ENCODE measurements around the gene SLC46A3. TPM values are rescaled to one million over a fixed set of nuclear protein-coding genes. Genes with fewer than 3 reads are reported as not detected.
A peak's percentile ranks its signal among the peaks of the same experiment; 100 is the strongest.

SLC46A3 gene
- total and polyA plus RNA-seq, 2 of the 13 experiments (the other 11 are each of a cell fraction or from before 2014, with no cell fraction given) = not detected

DNA sequence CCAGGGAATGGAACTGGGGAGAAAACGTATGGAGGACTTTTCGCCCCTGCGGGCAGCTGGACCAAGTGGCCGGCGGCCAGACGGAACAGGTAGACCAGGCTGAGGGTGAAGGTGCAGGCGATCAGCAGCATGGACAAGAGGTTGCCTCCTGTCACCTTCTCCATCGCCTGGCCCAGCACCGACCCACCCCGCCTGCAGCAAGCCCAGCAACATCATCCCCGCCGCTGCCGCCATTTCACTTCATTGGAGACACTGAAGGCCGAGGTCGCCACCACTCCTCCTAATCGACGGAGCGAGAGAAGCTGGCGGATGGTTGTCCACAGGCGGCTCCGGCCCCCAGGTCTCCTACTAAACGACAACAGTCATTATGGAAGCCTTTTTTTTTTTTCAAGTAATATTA lies 5.0 kb upstream of the SLC46A3 start (continued):
- TF ChIP-seq, protein P1, sequence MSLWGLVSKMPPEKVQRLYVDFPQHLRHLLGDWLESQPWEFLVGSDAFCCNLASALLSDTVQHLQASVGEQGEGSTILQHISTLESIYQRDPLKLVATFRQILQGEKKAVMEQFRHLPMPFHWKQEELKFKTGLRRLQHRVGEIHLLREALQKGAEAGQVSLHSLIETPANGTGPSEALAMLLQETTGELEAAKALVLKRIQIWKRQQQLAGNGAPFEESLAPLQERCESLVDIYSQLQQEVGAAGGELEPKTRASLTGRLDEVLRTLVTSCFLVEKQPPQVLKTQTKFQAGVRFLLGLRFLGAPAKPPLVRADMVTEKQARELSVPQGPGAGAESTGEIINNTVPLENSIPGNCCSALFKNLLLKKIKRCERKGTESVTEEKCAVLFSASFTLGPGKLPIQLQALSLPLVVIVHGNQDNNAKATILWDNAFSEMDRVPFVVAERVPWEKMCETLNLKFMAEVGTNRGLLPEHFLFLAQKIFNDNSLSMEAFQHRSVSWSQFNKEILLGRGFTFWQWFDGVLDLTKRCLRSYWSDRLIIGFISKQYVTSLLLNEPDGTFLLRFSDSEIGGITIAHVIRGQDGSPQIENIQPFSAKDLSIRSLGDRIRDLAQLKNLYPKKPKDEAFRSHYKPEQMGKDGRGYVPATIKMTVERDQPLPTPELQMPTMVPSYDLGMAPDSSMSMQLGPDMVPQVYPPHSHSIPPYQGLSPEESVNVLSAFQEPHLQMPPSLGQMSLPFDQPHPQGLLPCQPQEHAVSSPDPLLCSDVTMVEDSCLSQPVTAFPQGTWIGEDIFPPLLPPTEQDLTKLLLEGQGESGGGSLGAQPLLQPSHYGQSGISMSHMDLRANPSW (CRISPR knock-in tag; IDR thresholded peaks at IDR 0.05; ENCODE audit: borderline replicate concordance) = no peak
- TF ChIP-seq, protein P2, sequence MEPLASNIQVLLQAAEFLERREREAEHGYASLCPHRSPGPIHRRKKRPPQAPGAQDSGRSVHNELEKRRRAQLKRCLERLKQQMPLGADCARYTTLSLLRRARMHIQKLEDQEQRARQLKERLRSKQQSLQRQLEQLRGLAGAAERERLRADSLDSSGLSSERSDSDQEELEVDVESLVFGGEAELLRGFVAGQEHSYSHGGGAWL (CRISPR knock-in tag; IDR thresholded peaks at IDR 0.05) = no peak
- TF ChIP-seq RFX3 (CRISPR knock-in tag; IDR thresholded peaks at IDR 0.05) (no peak), TMF1 (CRISPR knock-in tag; IDR thresholded peaks at IDR 0.05; ENCODE audit: low read depth) (no peak)

- TF ChIP-seq CREB1 (IDR thresholded peaks at IDR 0.05) = peak; percentile 75
- TF ChIP-seq CREB1 (CRISPR knock-in tag; IDR thresholded peaks at IDR 0.05) = no peak
- TF ChIP-seq HOXD1 (CRISPR knock-in tag; IDR thresholded peaks at IDR 0.05) = no peak
- no peak for TF ChIP-seq ZEB1 (IDR thresholded peaks at IDR 0.05; ENCODE audit: insufficient replicate concordance, low read depth)
- Histone ChIP-seq H3K9ac (ENCODE audit: insufficient read depth, low read depth, low read length) (no peak overlapping the region), H3K27me3 (ENCODE audit: control insufficient read depth in 1 of 2, insufficient read depth in 2 of 2, low read length in 2 of 2) (0 out of 5 replicates have a peak, but pooled peaks cover 0 to 2% of the 10 kb centered on the region in 2 experiments), H3K9me3 (ENCODE audit: low read length) (no peaks in the 10 kb centered on the region), H2AFZ (ENCODE audit: low read length) (no peak overlapping the region), H3K36me3 (replicated peaks in 1 of 2; ENCODE audit: control insufficient read depth in 1 of 2, insufficient read depth in 2 of 2, low read length in 2 of 2) (no peaks in the 10 kb centered on the region), H3K27ac (ENCODE audit: extremely low read length, insufficient read depth, low read length) (no peak overlapping the region), H4K20me1 (ENCODE audit: insufficient read depth, low read length) (no peaks in the 10 kb centered on the region), H3K79me2 (ENCODE audit: insufficient read depth, low read length) (no peaks in the 10 kb centered on the region), H3K4me2 (ENCODE audit: low read depth, low read length) (no peak overlapping the region), H3K4me1 (ENCODE audit: insufficient read depth, low read length) (no peaks in the 10 kb centered on the region), H3K4me3 (replicated peaks in 1 of 3; ENCODE audit: insufficient read depth in 1 of 3, low read depth in 2 of 3, low read length in 3 of 3) (no peak overlapping the region)
- no peak for FAIRE-seq
- POLR2A ChIA-PET = no interaction called here
- no peak for ATAC-seq
- DNase-seq (ENCODE audit: low spot score) = no peak
- BruUV-seq (replicated peaks) = no TSS peak
- in situ Hi-C loops (cut with HindIII; ENCODE audit: extremely low pct_ligation_motif_present, low pct_unique_long_range_greater_than_20kb) (no loop called here), intact Hi-C loops (cut with micrococcal nuclease; ENCODE audit: unreplicated experiment) (no loop called here)
- 58% methylated on average over 15 of the region's 15 CpGs for WGBS (ENCODE audit: low lambda C conversion rate)
- CTCF ChIA-PET (ENCODE audit: low intra/inter-chr PET ratio, low total read pairs) = no interaction called here
Measured at GRCh38 chr13:28719227-28720055, 671 bp upstream of the SLC46A3 start.
